AG04450 (cell line): ENCODE results near the gene ABLIM1. TPM values are rescaled to one million over a fixed set of nuclear protein-coding genes. Genes with fewer than 3 reads are reported as not detected.

Experiments
- CTCF ChIA-PET: fragments of 300-600, 350-600 bp; formaldehyde crosslinking; extraction: SDS; loops from one replicate; lab custom pipeline; 2022; ENCODE audit warnings: antibody characterized with exemption, inconsistent platforms; lab: Charles Lee
- POLR2A ChIA-PET: fragments of 350-600 bp; formaldehyde crosslinking; extraction: SDS; loops from one replicate; lab custom pipeline; 2021; ENCODE audit warnings: antibody characterized with exemption, inconsistent platforms; lab: Yijun Ruan, JAX
- DNase-seq: peaks from one replicate; pipeline ENCODE4 v3.0.0-alpha.2; 2011; ENCODE audit warnings: low read depth, low spot score
- H3K27ac ChIP-seq: one replicate; pipeline ENCODE4 v1.5.1; 2012; ENCODE audit warnings: low read depth, low read length, control low read depth
- H3K27me3 ChIP-seq: one replicate; pipeline ENCODE4 v1.6.0; 2012; ENCODE audit warnings: low read length; ENCODE audit not compliant: control insufficient read depth, insufficient read depth
- H3K4me3 ChIP-seq: 2 replicates; pipeline ENCODE4 v1.5.1; 2011; ENCODE audit warnings: mild to moderate bottlenecking, low read depth, low read length, control low read depth
- H3K9me3 ChIP-seq: 2 replicates; pipeline ENCODE4 v1.5.1; 2012; ENCODE audit warnings: low read length; ENCODE audit not compliant: control insufficient read depth, insufficient read depth
- CTCF ChIP-seq: IDR thresholded peaks from 2 replicates; pipeline ENCODE4 v1.5.1; 2011; ENCODE audit warnings: low read depth, low read length, control low read depth, inconsistent platforms
- polyA plus RNA-seq: library from polyadenylated mRNA; depleted of rRNA; stranded (reverse); fragments of >200 nt; gene quantifications from 2 replicates; pipeline ENCODE4 v1.2.3, GENCODE V29; 2011

ABLIM1 gene
- polyA plus RNA-seq, 1 experiment = 6.4 TPM

- no peak for TF ChIP-seq CTCF
- H3K4me3 ChIP-seq = no peak overlapping the region
- DNase-seq = no peak
- no peak overlapping the region for H3K27ac ChIP-seq
- ChIA-PET POLR2A (interaction anchor here (0.7 to 1.5 kb wide), 3 partner anchors 10 to 26 kb away, joined by 3 to 4 read pairs (median 4); no protein-coding TSS in a partner anchor), CTCF (no interaction called here)
- no peaks in the 10 kb centered on the region for H3K27me3 ChIP-seq
- H3K9me3 ChIP-seq = no peaks in the 10 kb centered on the region
Observed at GRCh38 chr10:114624422-114624821, 33.7 kb downstream of the ABLIM1 start.

GRCh38 chr10:114623661-114624294 is 34.3 kb downstream of the ABLIM1 start:
- Histone ChIP-seq H3K4me3 (no peak overlapping the region), H3K9me3 (no peaks in the 10 kb centered on the region), H3K27ac (peak overlapping the region; percentile 23), H3K27me3 (no peaks in the 10 kb centered on the region)
- CTCF ChIA-PET = no interaction called here
- TF ChIP-seq CTCF = no peak
- POLR2A ChIA-PET = interaction anchor here (0.7 to 1.5 kb wide), 2 partner anchors 11 to 27 kb away, joined by 3 to 4 read pairs; no protein-coding TSS in a partner anchor
- peak; percentile 65 for DNase-seq

GRCh38 chr10:114623155-114623554 is 34.9 kb downstream of the ABLIM1 start:
- no peak for TF ChIP-seq CTCF
- Histone ChIP-seq H3K9me3 (no peaks in the 10 kb centered on the region), H3K4me3 (no peak overlapping the region), H3K27me3 (no peaks in the 10 kb centered on the region), H3K27ac (peak overlapping the region; percentile 23)
- CTCF ChIA-PET = interaction anchor here (0.7 to 0.9 kb wide), 2 partner anchors 52 to 199 kb away, joined by 3 read pairs; partner anchors contain the start of gene FHIP2A
- POLR2A ChIA-PET = interaction anchor here (1.5 kb wide), 1 partner anchor 12 kb away, joined by 4 read pairs; no protein-coding TSS in a partner anchor
- DNase-seq = no peak

GRCh38 chr10:114618722-114619121 is 39.4 kb downstream of the ABLIM1 start:
- H3K27me3 ChIP-seq = peaks cover 2% of the 10 kb centered on the region
- no peak for TF ChIP-seq CTCF

GRCh38 chr10:114616516-114616915 is 41.6 kb downstream of the ABLIM1 start:
- no peak for TF ChIP-seq CTCF
- CTCF ChIA-PET = interaction anchor here (0.5 to 1.3 kb wide), 2 partner anchors 145 to 231 kb away, joined by 3 read pairs; no protein-coding TSS in a partner anchor
- H3K27me3 ChIP-seq = peaks cover 2% of the 10 kb centered on the region
- no peak for DNase-seq
- H3K27ac ChIP-seq = no peak overlapping the region
- H3K4me3 ChIP-seq = no peak overlapping the region
- POLR2A ChIA-PET = no interaction called here
- no peaks in the 10 kb centered on the region for H3K9me3 ChIP-seq

More at GRCh38 chr10:114618722-114619121, 39.4 kb downstream of the ABLIM1 start:
- ChIA-PET POLR2A (no interaction called here), CTCF (no interaction called here)
- Histone ChIP-seq H3K27ac (no peak overlapping the region), H3K4me3 (no peak overlapping the region), H3K9me3 (no peaks in the 10 kb centered on the region)
- DNase-seq = no peak
